Panc1 (cell line): ENCODE results near the gene CTNND2. TPM values are rescaled to one million over a fixed set of nuclear protein-coding genes. Genes with fewer than 3 reads are reported as not detected.

Experiments
- ATAC-seq: fragments of 200-7000 bp; cut with Tn5 transposase; 2 replicates; pipeline ENCODE4 v1.9.1; 2020; ENCODE audit warnings: mild to moderate bottlenecking, moderate library complexity
- BruUV-seq: library from RNA; stranded (reverse); fragments of 400-500 nt; replicated peaks from 2 replicates; lab custom pipeline; 2021; lab: Mats Ljungman, UMichigan
- CTCF ChIA-PET: fragments of 300-600 bp; sonication (Branson Sonifier 250); formaldehyde crosslinking; loops from one replicate; lab custom pipeline; 2022; ENCODE audit warnings: antibody characterized with exemption; lab: Charles Lee
- POLR2A ChIA-PET: fragments of 300-600 bp; sonication (Branson Sonifier 250); formaldehyde crosslinking; loops from one replicate; lab custom pipeline; 2022; ENCODE audit warnings: antibody characterized with exemption; lab: Charles Lee
- DNase-seq: peaks from one replicate; pipeline ENCODE4 v3.0.0-alpha.2; 2010; ENCODE audit warnings: low read depth, low spot score
- H3K27ac ChIP-seq: 2 replicates; pipeline ENCODE4 v1.5.1; 2011; ENCODE audit warnings: mild to moderate bottlenecking, low read length, inconsistent platforms
- H3K27me3 ChIP-seq: fragments of 200-500 bp; sonication (Bioruptor generic); 2 replicates; pipeline ENCODE4 v1.6.0; 2014; ENCODE audit warnings: low read length, inconsistent platforms; ENCODE audit not compliant: control insufficient read depth, insufficient read depth
- H3K36me3 ChIP-seq: fragments of 200-500 bp; sonication (Bioruptor generic); 2 replicates; pipeline ENCODE4 v1.5.1; 2014; ENCODE audit warnings: inconsistent platforms, mild to moderate bottlenecking, low read length, moderate library complexity; ENCODE audit not compliant: control insufficient read depth, insufficient read depth
- H3K4me1 ChIP-seq: 2 replicates; pipeline ENCODE4 v1.5.1; 2011; ENCODE audit warnings: inconsistent platforms, mild to moderate bottlenecking, low read length, moderate library complexity; ENCODE audit not compliant: control insufficient read depth, insufficient read depth
- H3K4me3 ChIP-seq, 2 experiments: 2 replicates each; pipeline ENCODE4 v1.5.1; 2011 to 2012; ENCODE audit warnings: low read depth in 2 of 2, low read length in 2 of 2, mild to moderate bottlenecking in 2 of 2, inconsistent platforms in 1 of 2, moderate library complexity in 1 of 2
- H3K9me3 ChIP-seq: fragments of 200-500 bp; sonication (Bioruptor generic); 2 replicates; pipeline ENCODE4 v1.5.1; 2014; ENCODE audit warnings: low read depth, mild to moderate bottlenecking, inconsistent platforms, low read length, moderate library complexity; ENCODE audit not compliant: control insufficient read depth, insufficient read depth
- CTCF ChIP-seq: fragments of 450-650 bp; IDR thresholded peaks from 2 replicates; pipeline ENCODE4 v1.5.1; 2017; ENCODE audit warnings: mild to moderate bottlenecking
- POLR2AphosphoS5 ChIP-seq: IDR thresholded peaks from 2 replicates; pipeline ENCODE4 v1.6.1; 2012; ENCODE audit warnings: mild to moderate bottlenecking, low read depth, low read length, moderate library complexity
- REST ChIP-seq, 2 experiments: IDR thresholded peaks; 2 replicates each; pipeline ENCODE4 v1.6.1; 2011 to 2012; ENCODE audit warnings: low read depth in 2 of 2, control low read depth in 1 of 2, low read length in 1 of 2, mild to moderate bottlenecking in 1 of 2, moderate library complexity in 1 of 2; ENCODE audit not compliant: insufficient read depth in 1 of 2
- SIN3A ChIP-seq: IDR thresholded peaks from 2 replicates; pipeline ENCODE4 v1.6.1; 2012; ENCODE audit warnings: low read depth, mild to moderate bottlenecking, low read length, moderate library complexity, borderline replicate concordance; ENCODE audit not compliant: insufficient read depth
- TCF7L2 ChIP-seq: IDR thresholded peaks from 2 replicates; pipeline ENCODE4 v1.6.1; 2011; ENCODE audit warnings: mild to moderate bottlenecking, low read depth, low read length, inconsistent platforms
- in situ Hi-C: cut with HindIII; loops from 2 replicates; pipeline ENCODE4 v1.10.0; 2016; ENCODE audit warnings: low sequenced_read_pairs, low pct_unique_long_range_greater_than_20kb
- intact Hi-C: fragments of 100-400 bp; cut with micrococcal nuclease; formaldehyde crosslinking; loops from one replicate; pipeline ENCODE4 v1.10.0; 2022; ENCODE audit not compliant: unreplicated experiment
- total RNA-seq: library from RNA; stranded (reverse); gene quantifications from one replicate; pipeline ENCODE4 v1.2.1, GENCODE V29; 2021; ENCODE audit not compliant: unreplicated experiment

CTNND2 gene
- total RNA-seq, 1 experiment from 2014 or later, result 1.0 TPM

GRCh38 chr5:11557063-11557462, 347.2 kb downstream of the CTNND2 start:
- in situ Hi-C loops, result no loop called here
- POLR2A ChIA-PET, result no interaction called here
- Histone ChIP-seq H3K9me3 (no peaks in the 10 kb centered on the region), H3K27me3 (no peaks in the 10 kb centered on the region), H3K4me1 (no peaks in the 10 kb centered on the region; the same call in 1 of the 2 replicates), H3K27ac (no peak overlapping the region), H3K36me3 (no peaks in the 10 kb centered on the region), H3K4me3 (no peak overlapping the region)
- TF ChIP-seq REST (IDR thresholded peaks at IDR 0.05; ENCODE audit: insufficient read depth in 1 of 2, low read depth in 2 of 2, low read length in 1 of 2) (no peak), TCF7L2 (peak; percentile 28; the same call in 1 of the 2 replicates)
- no TSS peak for BruUV-seq
- CTCF ChIA-PET, result interaction anchor here (0.6 kb wide), 1 partner anchor 563 kb away, joined by 5 read pairs; no protein-coding TSS in a partner anchor
- DNase-seq (no peak), ATAC-seq (no peak)
- intact Hi-C loops, result no loop called here

DNA sequence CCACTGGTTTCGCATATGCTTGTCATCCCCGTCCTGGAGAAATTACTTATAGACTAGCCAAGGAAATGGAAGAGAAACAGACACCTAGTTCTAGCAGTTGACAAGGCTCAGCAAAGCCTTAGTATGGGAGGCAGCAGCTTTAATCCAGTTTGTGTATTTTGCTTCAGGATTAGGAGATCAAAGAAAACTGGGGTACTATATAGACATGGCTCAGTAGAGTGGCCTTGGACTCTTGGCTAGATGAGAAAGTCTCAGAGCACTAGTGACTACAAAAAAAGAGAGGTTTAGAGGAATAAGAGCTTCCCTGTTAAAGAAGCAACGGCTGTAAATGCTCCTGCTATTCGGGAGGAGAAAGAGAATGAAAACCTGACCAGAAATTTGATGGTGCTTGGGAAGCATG, 349.1 kb downstream of the CTNND2 start:
- TF ChIP-seq POLR2AphosphoS5 (no peak), TCF7L2 (no peak), SIN3A (no peak), CTCF (no peak), REST (IDR thresholded peaks at IDR 0.05; ENCODE audit: insufficient read depth in 1 of 2, low read depth in 2 of 2, low read length in 1 of 2) (no peak)
- ATAC-seq (no peak), DNase-seq (no peak)
- H3K36me3 ChIP-seq, result no peaks in the 10 kb centered on the region
- H3K9me3 ChIP-seq, result no peaks in the 10 kb centered on the region
- H3K27me3 ChIP-seq, result no peaks in the 10 kb centered on the region
- CTCF ChIA-PET, result no interaction called here
- no peaks in the 10 kb centered on the region; the same call in 1 of the 2 replicates for H3K4me1 ChIP-seq
- H3K4me3 ChIP-seq, result no peak overlapping the region
- POLR2A ChIA-PET, result no interaction called here
- in situ Hi-C loops (no loop called here), intact Hi-C loops (no loop called here)
- H3K27ac ChIP-seq, result no peak overlapping the region
- BruUV-seq, result no TSS peak
